Smooth muscle cell (in vitro differentiated cells): ENCODE data around the gene H19. TPM values are rescaled to one million over a fixed set of nuclear protein-coding genes. Genes with fewer than 3 reads are reported as not detected.

Source experiments
- DNase-seq: peaks from one replicate; lab custom pipeline; 2025; ENCODE audit not compliant: unreplicated experiment; lab: John Stamatoyannopoulos, UW
- H2AFZ ChIP-seq: fragments of 200-600 bp; sonication (generic); 2 replicates; pipeline ENCODE4 v1.6.0; 2016; ENCODE audit warnings: antibody characterized with exemption, low read depth, mild to moderate bottlenecking
- H3F3A ChIP-seq: fragments of 200-600 bp; sonication (generic); 2 replicates; pipeline ENCODE4 v1.6.0; 2017; ENCODE audit warnings: antibody characterized with exemption, low read depth
- H3K27ac ChIP-seq: fragments of 200-600 bp; sonication (generic); 2 replicates; pipeline ENCODE4 v1.5.1; 2016; ENCODE audit warnings: low read depth, mild to moderate bottlenecking
- H3K27me3 ChIP-seq: fragments of 200-600 bp; sonication (generic); 2 replicates; pipeline ENCODE4 v1.6.1; 2016; ENCODE audit warnings: low read depth, mild to moderate bottlenecking
- H3K36me3 ChIP-seq: fragments of 200-600 bp; sonication (generic); 2 replicates; pipeline ENCODE4 v1.5.1; 2016; ENCODE audit warnings: low read depth
- H3K4me1 ChIP-seq: fragments of 200-600 bp; sonication (generic); 2 replicates; pipeline ENCODE4 v1.5.1; 2016; ENCODE audit warnings: low read depth
- H3K4me2 ChIP-seq: fragments of 200-600 bp; sonication (generic); 2 replicates; pipeline ENCODE4 v1.6.0; 2016; ENCODE audit warnings: mild to moderate bottlenecking
- H3K4me3 ChIP-seq: fragments of 200-600 bp; sonication (generic); 2 replicates; pipeline ENCODE4 v1.5.1; 2016; ENCODE audit warnings: mild to moderate bottlenecking
- H3K79me2 ChIP-seq: fragments of 200-600 bp; sonication (generic); 2 replicates; pipeline ENCODE4 v1.6.0; 2016; ENCODE audit warnings: low read depth, mild to moderate bottlenecking
- H3K9ac ChIP-seq: fragments of 200-600 bp; sonication (generic); 2 replicates; pipeline ENCODE4 v1.6.0; 2016; ENCODE audit warnings: low read depth
- H3K9me3 ChIP-seq: fragments of 200-600 bp; sonication (generic); replicated peaks from 2 replicates; pipeline ENCODE4 v1.5.1; 2016; ENCODE audit warnings: low read depth
- H4K20me1 ChIP-seq: fragments of 200-600 bp; sonication (generic); 2 replicates; pipeline ENCODE4 v1.6.0; 2016; ENCODE audit warnings: low read depth
- WGBS: methylation state at CpG from one replicate; pipeline ENCODE4 v1.1.7; 2016; ENCODE audit warnings: low lambda C conversion rate; 5-methylcytosine and 5-hydroxymethylcytosine counted together
- polyA plus RNA-seq: library from polyadenylated mRNA; unstranded; fragments of >200 nt; fragmentation: Nextera tagmentation; extraction: Ambion mirVana; gene quantifications from 2 replicates; pipeline ENCODE4 v1.2.1, GENCODE V29; 2016
- total RNA-seq: library from RNA; depleted of rRNA; stranded (reverse); fragments of >200 nt; gene quantifications from 2 replicates; pipeline ENCODE4 v1.2.3, GENCODE V29; 2014
- TF ChIP-seq, protein P1 (sequence below): fragments of 200-600 bp; sonication (generic); IDR thresholded peaks from 2 replicates; pipeline ENCODE4 v1.5.1; 2017; ENCODE audit warnings: borderline replicate concordance, mild to moderate bottlenecking, antibody characterized with exemption; ENCODE audit not compliant: insufficient read depth, poor library complexity, severe bottlenecking

The H19 gene
- total and polyA plus RNA-seq, 2 experiments from 2014 or later = 2.6 to 3.3 TPM

DNA sequence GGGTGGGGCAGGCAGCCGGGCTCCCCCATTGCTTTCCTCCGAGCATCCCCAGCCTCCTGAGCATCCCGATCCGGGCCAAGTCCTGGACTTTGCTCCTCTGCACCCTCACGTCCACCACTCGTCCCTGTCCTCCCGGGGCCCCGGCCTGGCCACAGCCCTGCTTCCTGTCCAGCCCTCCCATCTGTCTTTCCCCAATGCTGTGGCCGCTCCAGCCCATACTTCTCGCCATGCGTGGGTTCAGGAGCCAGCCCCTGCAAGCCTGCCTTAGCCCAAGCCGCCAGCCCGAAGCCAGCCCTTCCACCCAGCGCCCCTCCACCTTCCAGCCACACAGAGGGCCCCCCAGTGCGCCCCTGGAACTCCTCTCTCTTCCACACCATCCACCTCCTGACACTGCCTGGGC lies 26.7 kb downstream of the H19 start:
- DNase-seq = no peak

DNA sequence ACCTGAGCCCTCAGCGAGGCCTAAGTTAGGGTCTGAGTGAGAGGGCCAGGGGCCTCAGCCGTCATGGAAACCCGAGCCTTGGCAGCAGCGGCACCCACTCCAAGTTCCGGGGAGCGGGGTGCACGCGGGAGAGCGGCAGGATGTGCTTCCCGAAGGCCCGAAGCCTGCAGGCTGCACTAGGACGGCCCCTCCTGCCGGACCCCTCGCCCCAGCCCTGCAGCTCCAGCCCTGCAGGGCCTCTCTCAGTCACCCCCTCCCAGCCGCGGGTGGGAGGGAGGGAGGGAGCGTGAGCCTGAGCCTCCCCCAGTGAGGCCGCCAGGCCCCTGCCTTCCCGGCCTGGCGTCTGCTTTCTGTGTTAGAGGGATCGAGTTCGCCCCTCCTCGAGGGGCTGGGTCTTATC lies 27.9 kb downstream of the H19 start:
- H2AFZ ChIP-seq = no peak overlapping the region
- no CpG with 5 or more reads among the region's 23 CpGs for WGBS
- no peak overlapping the region for H3K4me3 ChIP-seq
- TF ChIP-seq, protein P1, sequence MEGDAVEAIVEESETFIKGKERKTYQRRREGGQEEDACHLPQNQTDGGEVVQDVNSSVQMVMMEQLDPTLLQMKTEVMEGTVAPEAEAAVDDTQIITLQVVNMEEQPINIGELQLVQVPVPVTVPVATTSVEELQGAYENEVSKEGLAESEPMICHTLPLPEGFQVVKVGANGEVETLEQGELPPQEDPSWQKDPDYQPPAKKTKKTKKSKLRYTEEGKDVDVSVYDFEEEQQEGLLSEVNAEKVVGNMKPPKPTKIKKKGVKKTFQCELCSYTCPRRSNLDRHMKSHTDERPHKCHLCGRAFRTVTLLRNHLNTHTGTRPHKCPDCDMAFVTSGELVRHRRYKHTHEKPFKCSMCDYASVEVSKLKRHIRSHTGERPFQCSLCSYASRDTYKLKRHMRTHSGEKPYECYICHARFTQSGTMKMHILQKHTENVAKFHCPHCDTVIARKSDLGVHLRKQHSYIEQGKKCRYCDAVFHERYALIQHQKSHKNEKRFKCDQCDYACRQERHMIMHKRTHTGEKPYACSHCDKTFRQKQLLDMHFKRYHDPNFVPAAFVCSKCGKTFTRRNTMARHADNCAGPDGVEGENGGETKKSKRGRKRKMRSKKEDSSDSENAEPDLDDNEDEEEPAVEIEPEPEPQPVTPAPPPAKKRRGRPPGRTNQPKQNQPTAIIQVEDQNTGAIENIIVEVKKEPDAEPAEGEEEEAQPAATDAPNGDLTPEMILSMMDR = no peak
- no peaks in the 10 kb centered on the region for H3K9me3 ChIP-seq
- H4K20me1 ChIP-seq = no peaks in the 10 kb centered on the region
- no peaks in the 10 kb centered on the region for H3K79me2 ChIP-seq
- DNase-seq = no peak
- H3K9ac ChIP-seq = no peak overlapping the region
- no peaks in the 10 kb centered on the region for H3K36me3 ChIP-seq
- H3K4me2 ChIP-seq = no peak overlapping the region
- H3K27me3 ChIP-seq = no peaks in the 10 kb centered on the region
- H3K27ac ChIP-seq = no peak overlapping the region
- no peaks in the 10 kb centered on the region for H3K4me1 ChIP-seq
- H3F3A ChIP-seq = no peaks in the 10 kb centered on the region

More for the DNA sequence above, 26.7 kb downstream of the H19 start:
- Histone ChIP-seq H3K4me3 (no peak overlapping the region), H4K20me1 (no peaks in the 10 kb centered on the region), H3K27me3 (no peaks in the 10 kb centered on the region), H3K36me3 (no peaks in the 10 kb centered on the region), H3K27ac (no peak overlapping the region), H3F3A (no peaks in the 10 kb centered on the region), H3K4me1 (no peaks in the 10 kb centered on the region), H3K9me3 (no peaks in the 10 kb centered on the region), H3K9ac (no peak overlapping the region), H3K4me2 (no peak overlapping the region), H2AFZ (no peak overlapping the region), H3K79me2 (no peaks in the 10 kb centered on the region)
- TF ChIP-seq, protein P1 = no peak
- no CpG with 5 or more reads among the region's 15 CpGs for WGBS

DNA sequence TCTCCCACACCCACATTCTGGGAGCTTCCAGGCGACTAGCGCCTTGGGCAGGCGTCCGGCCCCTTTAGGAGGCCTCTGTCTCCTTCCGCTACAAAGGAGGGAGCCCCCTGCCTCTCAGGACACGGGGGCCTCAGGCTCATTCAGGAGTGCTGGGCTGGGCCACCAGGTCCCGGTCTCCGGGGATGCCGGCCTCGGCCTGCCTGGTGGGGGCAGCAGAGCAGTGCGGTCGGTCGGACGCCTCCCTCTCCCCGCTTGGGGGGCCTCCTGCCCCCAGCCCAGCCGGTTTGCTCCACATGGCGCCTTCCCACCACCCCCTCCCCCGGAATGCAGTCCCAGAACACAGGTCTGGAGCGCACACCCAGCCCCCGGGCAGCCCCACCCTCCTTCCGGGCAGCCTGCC lies 28.6 kb downstream of the H19 start:
- Histone ChIP-seq H3K4me2 (no peak overlapping the region), H3K36me3 (no peaks in the 10 kb centered on the region), H3K9me3 (no peaks in the 10 kb centered on the region), H3K27ac (no peak overlapping the region), H3K4me3 (no peak overlapping the region), H3K27me3 (no peaks in the 10 kb centered on the region), H3K4me1 (no peaks in the 10 kb centered on the region), H3K79me2 (no peaks in the 10 kb centered on the region), H3K9ac (no peak overlapping the region), H3F3A (no peaks in the 10 kb centered on the region), H2AFZ (no peak overlapping the region), H4K20me1 (no peaks in the 10 kb centered on the region)
- no peak for DNase-seq
- TF ChIP-seq, protein P1 = no peak
- no CpG with 5 or more reads among the region's 21 CpGs for WGBS

DNA sequence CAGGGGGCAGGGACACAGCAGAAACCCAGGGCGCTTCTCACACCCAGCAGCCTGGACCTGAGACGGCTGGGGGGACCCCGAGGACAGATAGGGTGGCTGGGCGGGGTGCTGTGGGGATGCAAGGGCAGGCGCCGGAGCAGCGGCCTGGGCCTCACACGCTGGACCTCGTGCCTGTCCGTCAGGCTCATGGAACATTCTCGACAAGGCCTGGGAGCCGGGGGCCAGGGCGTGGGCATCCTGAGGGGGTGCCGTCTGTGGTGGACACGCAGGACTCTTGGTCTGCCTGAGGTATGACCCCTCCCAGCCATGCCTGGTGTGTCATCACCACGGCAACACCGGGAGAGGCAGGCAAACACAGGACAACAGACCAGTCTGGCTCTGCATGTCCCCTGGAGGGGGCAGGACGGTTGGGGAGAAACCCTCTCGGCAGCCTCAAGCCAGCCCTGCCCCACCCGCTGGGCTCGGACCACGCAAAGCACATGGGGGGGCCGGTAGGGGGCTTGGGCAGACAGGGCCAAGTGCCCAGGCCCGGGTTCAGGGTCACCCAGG lies 29.1 kb downstream of the H19 start:
- Histone ChIP-seq H4K20me1 (no peaks in the 10 kb centered on the region), H2AFZ (no peak overlapping the region), H3K27ac (no peak overlapping the region), H3K4me3 (no peak overlapping the region), H3K27me3 (no peaks in the 10 kb centered on the region), H3K4me2 (no peak overlapping the region), H3K36me3 (no peaks in the 10 kb centered on the region), H3K9me3 (no peaks in the 10 kb centered on the region), H3K4me1 (no peaks in the 10 kb centered on the region), H3K79me2 (no peaks in the 10 kb centered on the region), H3F3A (no peaks in the 10 kb centered on the region), H3K9ac (no peak overlapping the region)
- no peak for DNase-seq
- TF ChIP-seq, protein P1 = no peak
- no CpG with 5 or more reads among the region's 24 CpGs for WGBS
